ENCODE data around the gene TTC23.

Gene TTC23

GRCh38 chr15:99249270-99249841, at the start of gene TTC23:
Gene TTC23, minus strand, starts transcription at chr15:99249581. Its CDS starts 20,869 bp downstream, at chr15:99228712.
- peak; percentile 91 for DNase-seq (ENCODE audit: low read depth, low spot score)
- peak within 1 kb of the TSS; percentile 90 for H3K4me3 ChIP-seq (ENCODE audit: low read depth, low read length)
- TF ChIP-seq, protein P1, sequence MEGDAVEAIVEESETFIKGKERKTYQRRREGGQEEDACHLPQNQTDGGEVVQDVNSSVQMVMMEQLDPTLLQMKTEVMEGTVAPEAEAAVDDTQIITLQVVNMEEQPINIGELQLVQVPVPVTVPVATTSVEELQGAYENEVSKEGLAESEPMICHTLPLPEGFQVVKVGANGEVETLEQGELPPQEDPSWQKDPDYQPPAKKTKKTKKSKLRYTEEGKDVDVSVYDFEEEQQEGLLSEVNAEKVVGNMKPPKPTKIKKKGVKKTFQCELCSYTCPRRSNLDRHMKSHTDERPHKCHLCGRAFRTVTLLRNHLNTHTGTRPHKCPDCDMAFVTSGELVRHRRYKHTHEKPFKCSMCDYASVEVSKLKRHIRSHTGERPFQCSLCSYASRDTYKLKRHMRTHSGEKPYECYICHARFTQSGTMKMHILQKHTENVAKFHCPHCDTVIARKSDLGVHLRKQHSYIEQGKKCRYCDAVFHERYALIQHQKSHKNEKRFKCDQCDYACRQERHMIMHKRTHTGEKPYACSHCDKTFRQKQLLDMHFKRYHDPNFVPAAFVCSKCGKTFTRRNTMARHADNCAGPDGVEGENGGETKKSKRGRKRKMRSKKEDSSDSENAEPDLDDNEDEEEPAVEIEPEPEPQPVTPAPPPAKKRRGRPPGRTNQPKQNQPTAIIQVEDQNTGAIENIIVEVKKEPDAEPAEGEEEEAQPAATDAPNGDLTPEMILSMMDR (IDR thresholded peaks at IDR 0.05; ENCODE audit: low read depth, low read length), result no peak
- in situ Hi-C loops (cut with HindIII; ENCODE audit: low sequenced_read_pairs), result no loop called here

GRCh38 chr15:99296386-99296785, 47.0 kb upstream of the TTC23 start:
- in situ Hi-C loops (cut with HindIII; ENCODE audit: low sequenced_read_pairs), result no loop called here
- no peak overlapping the region for H3K4me3 ChIP-seq (ENCODE audit: low read depth, low read length)
- TF ChIP-seq, protein P1 (IDR thresholded peaks at IDR 0.05; ENCODE audit: low read depth, low read length), result no peak
- DNase-seq (ENCODE audit: low read depth, low spot score), result no peak

- DNase-seq (ENCODE audit: low read depth, low spot score), result no peak
- H3K4me3 ChIP-seq (ENCODE audit: low read depth, low read length), result no peak overlapping the region
- TF ChIP-seq, protein P1 (IDR thresholded peaks at IDR 0.05; ENCODE audit: low read depth, low read length), result no peak
- in situ Hi-C loops (cut with HindIII; ENCODE audit: low sequenced_read_pairs), result no loop called here
These were observed 46.5 kb upstream of the TTC23 start for GRCh38 chr15:99295840-99296239.

GRCh38 chr15:99291643-99292042, 42.3 kb upstream of the TTC23 start:
- in situ Hi-C loops (cut with HindIII; ENCODE audit: low sequenced_read_pairs), result no loop called here
- no peak overlapping the region for H3K4me3 ChIP-seq (ENCODE audit: low read depth, low read length)
- TF ChIP-seq, protein P1 (IDR thresholded peaks at IDR 0.05; ENCODE audit: low read depth, low read length), result no peak
- no peak for DNase-seq (ENCODE audit: low read depth, low spot score)

DNA sequence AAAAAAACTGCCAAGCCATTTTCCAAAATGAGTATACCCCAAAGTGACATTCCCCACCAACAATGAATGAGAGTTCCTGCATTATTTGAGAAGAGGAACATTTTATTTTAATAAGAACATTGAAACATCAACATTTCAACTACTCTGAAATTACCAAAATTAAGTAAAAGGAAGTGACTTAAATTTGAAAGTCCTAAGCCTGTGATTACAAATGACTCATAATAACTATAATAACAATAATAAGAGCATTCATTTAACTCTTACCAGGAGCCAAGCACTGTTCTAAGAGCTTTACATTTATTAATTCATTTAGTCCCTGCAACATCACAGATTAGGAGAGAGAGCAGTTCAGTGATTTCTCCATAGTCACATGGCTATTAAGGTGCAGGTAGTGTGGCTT, 34.3 kb upstream of the TTC23 start:
- no peak overlapping the region for H3K4me3 ChIP-seq (ENCODE audit: low read depth, low read length)
- no peak for DNase-seq (ENCODE audit: low read depth, low spot score)
- in situ Hi-C loops (cut with HindIII; ENCODE audit: low sequenced_read_pairs), result no loop called here
- TF ChIP-seq, protein P1 (IDR thresholded peaks at IDR 0.05; ENCODE audit: low read depth, low read length), result no peak

DNA sequence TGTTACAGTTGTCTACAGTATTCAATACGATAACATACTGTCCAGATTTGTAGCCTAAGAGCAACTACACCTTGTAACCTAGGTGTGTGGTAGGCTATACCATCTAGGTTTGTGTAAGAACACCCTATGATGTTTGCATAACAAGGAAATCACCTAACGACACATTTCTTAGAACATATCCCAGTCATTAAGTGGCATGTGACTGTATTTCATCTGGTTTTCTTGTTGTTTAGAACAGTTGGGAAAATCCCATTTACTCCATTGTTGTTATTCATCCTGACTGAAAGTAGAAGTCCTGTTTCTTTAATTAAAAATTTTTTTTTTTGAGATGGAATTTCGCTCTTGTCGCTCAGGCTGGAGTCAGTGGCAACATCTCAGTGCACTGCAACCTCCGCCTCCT, 33.2 kb upstream of the TTC23 start:
- in situ Hi-C loops (cut with HindIII; ENCODE audit: low sequenced_read_pairs), result no loop called here
- no peak overlapping the region for H3K4me3 ChIP-seq (ENCODE audit: low read depth, low read length)
- no peak for DNase-seq (ENCODE audit: low read depth, low spot score)
- TF ChIP-seq, protein P1 (IDR thresholded peaks at IDR 0.05; ENCODE audit: low read depth, low read length), result no peak

All from astrocyte of the spinal cord (primary cell).